Measurements from ENCODE around the gene VCL.

Gene VCL

DNA sequence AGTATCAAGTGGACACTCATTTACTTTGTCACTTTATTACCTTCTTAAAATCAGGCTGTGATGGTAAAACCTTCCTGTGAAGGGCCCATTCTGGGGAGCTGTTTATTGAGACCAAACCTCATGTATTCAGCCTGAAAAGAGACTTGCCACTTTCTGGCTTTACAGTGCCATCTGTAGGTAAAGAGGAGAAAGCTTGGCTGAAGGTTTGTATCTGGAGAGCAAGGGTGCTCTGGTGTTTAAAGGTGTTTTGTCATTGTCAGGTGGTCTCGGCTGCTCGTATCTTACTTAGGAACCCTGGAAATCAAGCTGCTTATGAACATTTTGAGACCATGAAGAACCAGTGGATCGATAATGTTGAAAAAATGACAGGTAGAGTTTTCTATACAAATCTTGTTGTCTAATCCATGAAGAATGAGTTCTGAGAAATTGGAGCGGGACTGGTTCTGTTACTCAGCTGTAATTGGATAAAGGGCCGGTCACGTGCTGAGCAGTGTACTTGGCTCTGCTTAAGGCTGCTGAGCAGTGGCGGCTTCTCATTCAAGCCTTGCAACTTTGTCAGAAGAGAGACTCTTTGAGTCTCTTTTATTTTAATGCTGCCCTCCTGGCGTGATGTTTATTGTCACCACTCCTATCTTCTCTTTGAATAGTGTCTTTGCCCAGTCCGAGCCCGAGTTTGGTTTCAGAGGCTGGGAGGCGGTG, 105.8 kb downstream of the VCL start:
- peak; percentile 71 for DNase-seq

DNA sequence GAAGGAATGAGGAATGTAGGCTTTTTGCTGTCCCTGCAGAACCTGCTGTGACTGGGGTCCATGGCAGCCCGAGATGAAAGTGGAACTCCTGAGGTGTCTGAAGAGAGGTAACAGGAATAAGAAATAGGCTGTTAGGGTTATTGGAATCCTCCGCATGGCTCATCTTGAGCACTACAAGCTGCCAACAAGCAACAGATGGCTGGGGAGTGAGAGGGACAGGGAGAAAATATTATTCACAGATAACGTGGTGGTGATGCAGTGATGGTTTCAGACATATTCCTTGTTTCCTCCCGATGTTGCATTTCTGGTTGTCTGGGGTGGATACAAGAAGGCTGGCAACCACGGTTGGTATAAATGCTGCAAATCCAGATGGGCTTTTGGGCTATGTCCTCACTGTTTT, 106.6 kb downstream of the VCL start:
- H3K4ac ChIP-seq (ENCODE audit: low read depth, low read length): no peak overlapping the region
- peaks cover 2% of the 10 kb centered on the region for H3K79me2 ChIP-seq (ENCODE audit: control insufficient read depth, insufficient read depth, low read length)

More for the DNA sequence above, 105.8 kb downstream of the VCL start:
- H2BK5ac ChIP-seq (ENCODE audit: low read length): no peak overlapping the region
- H3K27me3 ChIP-seq (ENCODE audit: insufficient read depth, low read length, poor library complexity): no peaks in the 10 kb centered on the region
- H3K79me1 ChIP-seq (ENCODE audit: low read length): peaks cover 6% of the 10 kb centered on the region
- H2AK5ac ChIP-seq (ENCODE audit: low read length): no peak overlapping the region
- peaks cover 35% of the 10 kb centered on the region for H3K36me3 ChIP-seq (ENCODE audit: control insufficient read depth, insufficient read depth, low read length)
- no peak overlapping the region for H4K8ac ChIP-seq (ENCODE audit: low read depth, low read length)
- H3K4ac ChIP-seq (ENCODE audit: low read depth, low read length): no peak overlapping the region
- H3K23ac ChIP-seq (ENCODE audit: low read length): no peak overlapping the region
- no peak overlapping the region for H3K4me3 ChIP-seq (ENCODE audit: low read length)
- H3K4me1 ChIP-seq (ENCODE audit: control insufficient read depth, low read depth, low read length): no peaks in the 10 kb centered on the region
- no peak overlapping the region for H2BK15ac ChIP-seq (replicated peaks; ENCODE audit: low read depth)
- no peak overlapping the region for H3K18ac ChIP-seq (ENCODE audit: low read length)
- H2BK120ac ChIP-seq (ENCODE audit: low read depth, low read length): no peak overlapping the region
- H3K79me2 ChIP-seq (ENCODE audit: control insufficient read depth, insufficient read depth, low read length): no peaks in the 10 kb centered on the region
- no peak overlapping the region for H3K4me2 ChIP-seq (ENCODE audit: low read length)
- H3K56ac ChIP-seq (ENCODE audit: low read length): no peak overlapping the region
- WGBS (ENCODE audit: extremely low coverage, insufficient coverage, low lambda C conversion rate): no CpG with 5 or more reads among the region's 11 CpGs
- no peak overlapping the region for H4K5ac ChIP-seq (ENCODE audit: low read length)
- H3K27ac ChIP-seq (ENCODE audit: low read depth, low read length): no peak overlapping the region
- H3K9ac ChIP-seq (ENCODE audit: low read length): no peak overlapping the region

DNA sequence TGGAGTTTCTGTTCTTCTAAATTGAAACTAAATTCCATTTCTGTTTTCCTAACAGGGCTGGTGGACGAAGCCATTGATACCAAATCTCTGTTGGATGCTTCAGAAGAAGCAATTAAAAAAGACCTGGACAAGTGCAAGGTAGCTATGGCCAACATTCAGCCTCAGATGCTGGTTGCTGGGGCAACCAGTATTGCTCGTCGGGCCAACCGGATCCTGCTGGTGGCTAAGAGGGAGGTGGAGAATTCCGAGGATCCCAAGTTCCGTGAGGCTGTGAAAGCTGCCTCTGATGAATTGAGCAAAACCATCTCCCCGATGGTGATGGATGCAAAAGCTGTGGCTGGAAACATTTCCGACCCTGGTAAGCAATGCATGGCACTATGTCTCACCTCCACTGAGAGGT, 107.1 kb downstream of the VCL start:
- H3K4me1 ChIP-seq (ENCODE audit: control insufficient read depth, low read depth, low read length): no peaks in the 10 kb centered on the region
- DNase-seq: no peak
- no peak overlapping the region for H4K8ac ChIP-seq (ENCODE audit: low read depth, low read length)
- no CpG with 5 or more reads among the region's 8 CpGs for WGBS (ENCODE audit: extremely low coverage, insufficient coverage, low lambda C conversion rate)
- H3K18ac ChIP-seq (ENCODE audit: low read length): no peak overlapping the region
- no peak overlapping the region for H2BK5ac ChIP-seq (ENCODE audit: low read length)
- H2BK15ac ChIP-seq (replicated peaks; ENCODE audit: low read depth): no peak overlapping the region
- H3K23ac ChIP-seq (ENCODE audit: low read length): no peak overlapping the region
- H3K79me2 ChIP-seq (ENCODE audit: control insufficient read depth, insufficient read depth, low read length): peaks cover 2% of the 10 kb centered on the region
- no peak overlapping the region for H3K4me2 ChIP-seq (ENCODE audit: low read length)
- no peak overlapping the region for H3K9ac ChIP-seq (ENCODE audit: low read length)
- H3K4ac ChIP-seq (ENCODE audit: low read depth, low read length): no peak overlapping the region
- no peaks in the 10 kb centered on the region for H3K27me3 ChIP-seq (ENCODE audit: insufficient read depth, low read length, poor library complexity)
- H3K79me1 ChIP-seq (ENCODE audit: low read length): peaks cover 8% of the 10 kb centered on the region
- no peak overlapping the region for H3K4me3 ChIP-seq (ENCODE audit: low read length)
- no peak overlapping the region for H4K5ac ChIP-seq (ENCODE audit: low read length)
- no peak overlapping the region for H2BK120ac ChIP-seq (ENCODE audit: low read depth, low read length)
- peaks cover 33% of the 10 kb centered on the region for H3K36me3 ChIP-seq (ENCODE audit: control insufficient read depth, insufficient read depth, low read length)
- H3K27ac ChIP-seq (ENCODE audit: low read depth, low read length): no peak overlapping the region
- H2AK5ac ChIP-seq (ENCODE audit: low read length): no peak overlapping the region
- no peak overlapping the region for H3K56ac ChIP-seq (ENCODE audit: low read length)

More for the DNA sequence above, 106.6 kb downstream of the VCL start:
- H3K4me1 ChIP-seq (ENCODE audit: control insufficient read depth, low read depth, low read length): no peaks in the 10 kb centered on the region
- no peak overlapping the region for H3K9ac ChIP-seq (ENCODE audit: low read length)
- H3K23ac ChIP-seq (ENCODE audit: low read length): no peak overlapping the region
- no peak for DNase-seq
- H2BK15ac ChIP-seq (replicated peaks; ENCODE audit: low read depth): no peak overlapping the region
- H2BK120ac ChIP-seq (ENCODE audit: low read depth, low read length): no peak overlapping the region
- H3K36me3 ChIP-seq (ENCODE audit: control insufficient read depth, insufficient read depth, low read length): peaks cover 33% of the 10 kb centered on the region
- H2BK5ac ChIP-seq (ENCODE audit: low read length): no peak overlapping the region
- H4K8ac ChIP-seq (ENCODE audit: low read depth, low read length): no peak overlapping the region
- peaks cover 8% of the 10 kb centered on the region for H3K79me1 ChIP-seq (ENCODE audit: low read length)
- H3K27ac ChIP-seq (ENCODE audit: low read depth, low read length): no peak overlapping the region
- WGBS (ENCODE audit: extremely low coverage, insufficient coverage, low lambda C conversion rate): no CpG with 5 or more reads among the region's 5 CpGs
- no peak overlapping the region for H2AK5ac ChIP-seq (ENCODE audit: low read length)
- no peak overlapping the region for H4K5ac ChIP-seq (ENCODE audit: low read length)
- H3K4me2 ChIP-seq (ENCODE audit: low read length): no peak overlapping the region
- H3K27me3 ChIP-seq (ENCODE audit: insufficient read depth, low read length, poor library complexity): no peaks in the 10 kb centered on the region
- no peak overlapping the region for H3K18ac ChIP-seq (ENCODE audit: low read length)
- no peak overlapping the region for H3K4me3 ChIP-seq (ENCODE audit: low read length)
- H3K56ac ChIP-seq (ENCODE audit: low read length): no peak overlapping the region

DNA sequence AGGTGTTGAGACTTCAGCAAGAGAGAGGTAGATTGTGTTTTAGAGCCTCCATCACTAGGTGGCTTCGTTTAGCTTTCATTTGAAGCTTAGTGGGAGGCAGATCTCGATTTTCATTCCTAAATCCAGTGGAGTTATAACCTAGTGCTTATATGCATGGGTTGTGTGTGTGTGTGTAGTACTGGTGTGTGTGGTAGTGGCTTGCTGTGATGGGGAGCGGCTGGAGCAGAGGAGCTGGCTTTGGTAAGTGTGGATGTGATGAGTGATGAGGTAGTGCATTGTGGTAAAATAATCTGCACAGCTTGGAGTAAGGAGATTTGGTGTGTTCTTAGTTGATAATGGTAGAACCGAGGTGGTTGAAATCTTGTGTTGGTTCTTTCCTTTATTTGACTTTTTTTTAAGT, 109.5 kb downstream of the VCL start:
- H3K4me3 ChIP-seq (ENCODE audit: low read length): no peak overlapping the region
- H2AK5ac ChIP-seq (ENCODE audit: low read length): no peak overlapping the region
- no peak overlapping the region for H3K9ac ChIP-seq (ENCODE audit: low read length)
- H4K8ac ChIP-seq (ENCODE audit: low read depth, low read length): no peak overlapping the region
- H2BK120ac ChIP-seq (ENCODE audit: low read depth, low read length): no peak overlapping the region
- no peak overlapping the region for H3K18ac ChIP-seq (ENCODE audit: low read length)
- H2BK5ac ChIP-seq (ENCODE audit: low read length): no peak overlapping the region
- H3K23ac ChIP-seq (ENCODE audit: low read length): no peak overlapping the region
- H3K27me3 ChIP-seq (ENCODE audit: insufficient read depth, low read length, poor library complexity): no peaks in the 10 kb centered on the region
- H3K56ac ChIP-seq (ENCODE audit: low read length): no peak overlapping the region
- H3K36me3 ChIP-seq (ENCODE audit: control insufficient read depth, insufficient read depth, low read length): peaks cover 41% of the 10 kb centered on the region
- no peak overlapping the region for H4K5ac ChIP-seq (ENCODE audit: low read length)
- H3K4me2 ChIP-seq (ENCODE audit: low read length): no peak overlapping the region
- H3K79me2 ChIP-seq (ENCODE audit: control insufficient read depth, insufficient read depth, low read length): peaks cover 2% of the 10 kb centered on the region
- no peak for DNase-seq
- no peak overlapping the region for H2BK15ac ChIP-seq (replicated peaks; ENCODE audit: low read depth)
- no peak overlapping the region for H3K4ac ChIP-seq (ENCODE audit: low read depth, low read length)
- no peak overlapping the region for H3K27ac ChIP-seq (ENCODE audit: low read depth, low read length)
- H3K79me1 ChIP-seq (ENCODE audit: low read length): peaks cover 12% of the 10 kb centered on the region
- H3K4me1 ChIP-seq (ENCODE audit: control insufficient read depth, low read depth, low read length): no peaks in the 10 kb centered on the region
- no CpG with 5 or more reads among the region's 4 CpGs for WGBS (ENCODE audit: extremely low coverage, insufficient coverage, low lambda C conversion rate)

DNA sequence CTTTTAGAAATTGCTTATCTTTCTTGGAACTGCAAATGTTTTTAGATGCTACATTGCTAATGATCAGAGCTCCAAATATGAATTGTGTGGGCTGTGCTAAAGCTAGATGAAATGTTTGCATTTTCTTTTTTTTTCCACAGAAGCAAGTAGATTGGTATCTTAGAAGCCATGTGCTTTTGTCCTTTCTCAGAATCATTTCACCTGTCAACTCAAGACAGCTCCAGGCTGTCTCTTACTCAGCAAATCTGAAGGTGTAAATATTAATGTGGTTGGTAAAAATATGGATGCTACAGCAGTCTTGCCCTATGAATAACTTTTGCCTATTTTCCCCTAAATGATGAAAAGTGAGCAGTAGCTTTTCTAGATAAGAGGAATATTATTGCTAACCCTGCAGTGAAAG, 111.5 kb downstream of the VCL start:
- no peak overlapping the region for H3K9ac ChIP-seq (ENCODE audit: low read length)
- H3K4me1 ChIP-seq (ENCODE audit: control insufficient read depth, low read depth, low read length): no peaks in the 10 kb centered on the region
- no peak overlapping the region for H2BK5ac ChIP-seq (ENCODE audit: low read length)
- peaks cover 35% of the 10 kb centered on the region for H3K36me3 ChIP-seq (ENCODE audit: control insufficient read depth, insufficient read depth, low read length)
- DNase-seq: no peak
- H3K56ac ChIP-seq (ENCODE audit: low read length): no peak overlapping the region
- H2BK120ac ChIP-seq (ENCODE audit: low read depth, low read length): no peak overlapping the region
- no peak overlapping the region for H4K8ac ChIP-seq (ENCODE audit: low read depth, low read length)
- no peak overlapping the region for H3K4me2 ChIP-seq (ENCODE audit: low read length)
- H3K27ac ChIP-seq (ENCODE audit: low read depth, low read length): no peak overlapping the region
- no peak overlapping the region for H2AK5ac ChIP-seq (ENCODE audit: low read length)
- H3K27me3 ChIP-seq (ENCODE audit: insufficient read depth, low read length, poor library complexity): no peaks in the 10 kb centered on the region
- H4K5ac ChIP-seq (ENCODE audit: low read length): no peak overlapping the region
- peaks cover 2% of the 10 kb centered on the region for H3K79me2 ChIP-seq (ENCODE audit: control insufficient read depth, insufficient read depth, low read length)
- H3K18ac ChIP-seq (ENCODE audit: low read length): no peak overlapping the region
- H3K79me1 ChIP-seq (ENCODE audit: low read length): peaks cover 13% of the 10 kb centered on the region
- no peak overlapping the region for H3K23ac ChIP-seq (ENCODE audit: low read length)
- H3K4me3 ChIP-seq (ENCODE audit: low read length): no peak overlapping the region
- no peak overlapping the region for H3K4ac ChIP-seq (ENCODE audit: low read depth, low read length)
- H2BK15ac ChIP-seq (replicated peaks; ENCODE audit: low read depth): no peak overlapping the region

DNA sequence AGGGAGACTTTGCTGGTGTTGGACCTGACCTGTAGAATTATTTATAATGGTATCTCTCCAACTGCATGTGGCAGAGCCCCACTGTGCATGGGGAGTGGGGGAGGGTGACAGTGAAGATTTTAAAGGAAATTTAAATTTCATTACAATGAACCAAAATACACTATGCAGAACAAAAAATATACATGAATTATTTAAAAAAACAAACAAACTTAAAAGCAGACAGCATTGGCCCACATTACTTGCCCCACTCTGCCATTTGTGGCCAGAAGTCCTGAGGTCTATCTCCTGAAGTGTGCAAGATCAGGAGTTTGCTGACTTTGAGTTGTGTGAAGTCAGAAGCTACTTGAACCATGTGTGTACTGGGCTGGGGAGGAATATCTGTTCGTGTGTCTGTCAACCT, 112.2 kb downstream of the VCL start:
- Histone ChIP-seq H2BK15ac (replicated peaks; ENCODE audit: low read depth) (no peak overlapping the region), H3K9ac (ENCODE audit: low read length) (no peak overlapping the region), H3K36me3 (ENCODE audit: control insufficient read depth, insufficient read depth, low read length) (peaks cover 34% of the 10 kb centered on the region), H3K18ac (ENCODE audit: low read length) (no peak overlapping the region), H2BK5ac (ENCODE audit: low read length) (no peak overlapping the region), H3K4me3 (ENCODE audit: low read length) (no peak overlapping the region), H3K4me2 (ENCODE audit: low read length) (no peak overlapping the region), H3K27me3 (ENCODE audit: insufficient read depth, low read length, poor library complexity) (no peaks in the 10 kb centered on the region), H3K4me1 (ENCODE audit: control insufficient read depth, low read depth, low read length) (no peaks in the 10 kb centered on the region), H3K79me2 (ENCODE audit: control insufficient read depth, insufficient read depth, low read length) (peaks cover 2% of the 10 kb centered on the region), H2AK5ac (ENCODE audit: low read length) (no peak overlapping the region), H3K23ac (ENCODE audit: low read length) (no peak overlapping the region), H3K79me1 (ENCODE audit: low read length) (peaks cover 14% of the 10 kb centered on the region), H3K4ac (ENCODE audit: low read depth, low read length) (no peak overlapping the region), H4K5ac (ENCODE audit: low read length) (no peak overlapping the region), H3K56ac (ENCODE audit: low read length) (no peak overlapping the region), H2BK120ac (ENCODE audit: low read depth, low read length) (no peak overlapping the region), H4K8ac (ENCODE audit: low read depth, low read length) (no peak overlapping the region), H3K27ac (ENCODE audit: low read depth, low read length) (no peak overlapping the region)
- WGBS (ENCODE audit: extremely low coverage, insufficient coverage, low lambda C conversion rate): no CpG with 5 or more reads among the region's 1 CpG
- DNase-seq: no peak

Data from mesendoderm (in vitro differentiated cells).